GM23248 (cell line): ENCODE data around the gene ZNF679. TPM values are rescaled to one million over a fixed set of nuclear protein-coding genes. Genes with fewer than 3 reads are reported as not detected.
"Not testable (repeated sequence)": the region's sequence is repeated elsewhere in the genome, so short reads cannot be mapped to it uniquely, and the experiment has no call there.

Experiments
- DNase-seq: peaks from one replicate; pipeline ENCODE4 v3.0.0-alpha.2; 2015
- H2AFZ ChIP-seq: fragments of 200-600 bp; sonication (generic); 2 replicates; pipeline ENCODE4 v1.6.1; 2016; ENCODE audit warnings: antibody characterized with exemption
- H3F3A ChIP-seq: fragments of 200-600 bp; sonication (generic); 2 replicates; pipeline ENCODE4 v1.6.1; 2016; ENCODE audit warnings: mild to moderate bottlenecking, antibody characterized with exemption, mixed run types; ENCODE audit not compliant: insufficient read depth
- H3K27ac ChIP-seq: fragments of 200-600 bp; sonication (generic); 2 replicates; pipeline ENCODE4 v1.5.1; 2016; ENCODE audit warnings: mild to moderate bottlenecking
- H3K27me3 ChIP-seq: fragments of 200-600 bp; sonication (generic); replicated peaks from 2 replicates; pipeline ENCODE4 v1.6.1; 2016; ENCODE audit warnings: mild to moderate bottlenecking; ENCODE audit not compliant: insufficient read depth
- H3K36me3 ChIP-seq: fragments of 200-600 bp; sonication (generic); 2 replicates; pipeline ENCODE4 v1.6.1; 2016; ENCODE audit warnings: low read depth, mild to moderate bottlenecking
- H3K4me1 ChIP-seq: fragments of 200-600 bp; sonication (generic); 2 replicates; pipeline ENCODE4 v1.6.1; 2016; ENCODE audit warnings: mild to moderate bottlenecking; ENCODE audit not compliant: insufficient read depth
- H3K4me2 ChIP-seq: fragments of 200-600 bp; sonication (generic); one replicate; pipeline ENCODE4 v1.6.1; 2016; ENCODE audit warnings: mild to moderate bottlenecking; ENCODE audit not compliant: unreplicated experiment
- H3K4me3 ChIP-seq: fragments of 200-600 bp; sonication (generic); 2 replicates; pipeline ENCODE4 v1.5.1; 2016; ENCODE audit warnings: mild to moderate bottlenecking
- H3K79me2 ChIP-seq: fragments of 200-600 bp; sonication (generic); 2 replicates; pipeline ENCODE4 v1.6.1; 2016; ENCODE audit warnings: mild to moderate bottlenecking; ENCODE audit not compliant: insufficient read depth
- H3K9ac ChIP-seq: fragments of 200-600 bp; sonication (generic); 2 replicates; pipeline ENCODE4 v1.6.1; 2016; ENCODE audit warnings: mild to moderate bottlenecking
- H3K9me2 ChIP-seq: fragments of 200-600 bp; sonication (generic); 2 replicates; pipeline ENCODE4 v1.6.1; 2016; ENCODE audit warnings: mixed run types, mild to moderate bottlenecking, moderate library complexity; ENCODE audit not compliant: insufficient read depth
- H3K9me3 ChIP-seq: fragments of 200-600 bp; sonication (generic); one replicate; pipeline ENCODE4 v1.6.1; 2017; ENCODE audit warnings: low read depth
- H4K20me1 ChIP-seq: fragments of 200-600 bp; sonication (generic); 2 replicates; pipeline ENCODE4 v1.6.0; 2016; ENCODE audit not compliant: insufficient read depth
- EZH2 ChIP-seq: fragments of 200-600 bp; sonication (generic); IDR thresholded peaks from 2 replicates; pipeline ENCODE4 v1.6.1; 2018; ENCODE audit warnings: antibody characterized with exemption, mild to moderate bottlenecking; ENCODE audit not compliant: insufficient read depth, poor library complexity, severe bottlenecking
- EZH2phosphoT487 ChIP-seq: fragments of 200-600 bp; sonication (generic); IDR thresholded peaks from 2 replicates; pipeline ENCODE4 v1.6.1; 2018; ENCODE audit warnings: antibody characterized with exemption, moderate library complexity, mild to moderate bottlenecking, low read depth; ENCODE audit not compliant: insufficient read depth
- WGBS, 2 experiments: methylation state at CpG; one replicate each; pipeline ENCODE4 v1.1.6; 2015 to 2017; ENCODE audit warnings: low lambda C conversion rate in 2 of 2, low coverage in 1 of 2; ENCODE audit errors: missing lambda C conversion rate in 2 of 2; 5-methylcytosine and 5-hydroxymethylcytosine counted together
- in situ Hi-C: fragments of 300-500 bp; cut with MboI; formaldehyde crosslinking; loops from 2 replicates; pipeline ENCODE4 v1.15.0; 2020
- polyA plus RNA-seq: library from polyadenylated mRNA; unstranded; fragments of >200 nt; fragmentation: Nextera tagmentation; extraction: Ambion mirVana; gene quantifications from 2 replicates; pipeline ENCODE4 v1.2.1, GENCODE V29; 2016
- total RNA-seq: library from RNA; depleted of rRNA; stranded (reverse); fragments of >200 nt; shearing (Covaris generic); gene quantifications from 2 replicates; pipeline ENCODE4 v1.2.3, GENCODE V29; 2014; rRNA removed

Gene ZNF679
- total and polyA plus RNA-seq, 2 experiments from 2014 or later, result not detected

- H3K4me1 ChIP-seq, result peaks cover 8% of the 10 kb centered on the region; the same call in 1 of the 2 replicates
- TF ChIP-seq EZH2phosphoT487 (no peak), EZH2 (no peak)
- no peaks in the 10 kb centered on the region for H3K9me3 ChIP-seq
- DNase-seq, result peak; percentile 97
- peak within 1 kb of the TSS; percentile 89 for H2AFZ ChIP-seq
- H3K4me2 ChIP-seq, result peak within 1 kb of the TSS; percentile 91
- H3K79me2 ChIP-seq, result peaks cover 49% of the 10 kb centered on the region
- in situ Hi-C loops, result no loop called here
- H3K36me3 ChIP-seq, result no peaks in the 10 kb centered on the region
- H3K9ac ChIP-seq, result peak within 1 kb of the TSS; percentile 98
- WGBS, 2 experiments, result 1 to 2% methylated on average over 33 of the region's 33 CpGs
- H3K27ac ChIP-seq, result peak within 1 kb of the TSS; percentile 88
- H3K4me3 ChIP-seq, result peak within 1 kb of the TSS; percentile 85
- no peaks in the 10 kb centered on the region for H3K27me3 ChIP-seq
- H3K9me2 ChIP-seq, result no peaks in the 10 kb centered on the region; the same call in 1 of the 2 replicates
- H3F3A ChIP-seq, result no peaks in the 10 kb centered on the region
- no peaks in the 10 kb centered on the region for H4K20me1 ChIP-seq
Observed at GRCh38 chr7:64313740-64314491, 85.6 kb downstream of the ZNF679 start, which contains the start of gene ZNF736. TSS of gene ZNF736 (plus strand) at chr7:64313961. CDS start at chr7:64314151, 190 bp downstream.

DNA sequence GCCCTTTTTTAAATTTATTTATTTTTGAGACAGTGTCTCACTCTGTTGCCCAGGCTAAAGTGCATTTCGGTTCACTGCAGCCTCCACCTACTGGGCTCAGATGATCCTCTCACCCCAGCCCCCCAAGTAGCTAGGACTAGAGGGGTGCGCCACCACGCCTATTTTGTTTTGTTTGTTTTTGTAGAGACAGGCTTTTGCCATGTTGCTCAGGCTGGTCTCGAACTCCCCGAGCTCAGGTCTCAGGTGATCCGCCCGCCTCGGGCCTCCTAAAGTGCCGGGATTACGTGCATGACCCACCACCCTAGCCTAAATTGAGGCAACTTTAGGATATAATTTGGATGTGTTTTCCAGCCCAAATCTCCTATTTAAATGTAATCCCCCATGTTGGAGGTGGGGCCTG, 86.3 kb downstream of the ZNF679 start:
- Histone ChIP-seq H2AFZ (peak overlapping the region; percentile 89), H3K9me3 (no peaks in the 10 kb centered on the region), H3F3A (no peaks in the 10 kb centered on the region), H3K79me2 (peaks cover 52% of the 10 kb centered on the region), H4K20me1 (no peaks in the 10 kb centered on the region), H3K27ac (peak overlapping the region; percentile 88), H3K9me2 (no peaks in the 10 kb centered on the region; the same call in 1 of the 2 replicates), H3K4me3 (peak overlapping the region; percentile 85), H3K9ac (peak overlapping the region; percentile 98), H3K4me1 (peaks cover 8% of the 10 kb centered on the region; the same call in 1 of the 2 replicates), H3K36me3 (no peaks in the 10 kb centered on the region), H3K27me3 (no peaks in the 10 kb centered on the region), H3K4me2 (peak overlapping the region; percentile 91)
- no peak for TF ChIP-seq EZH2phosphoT487
- no peak for TF ChIP-seq EZH2
- DNase-seq, result no peak
- 18 to 31% methylated on average over 10 of the region's 10 CpGs for WGBS, 2 experiments
- in situ Hi-C loops, result no loop called here

DNA sequence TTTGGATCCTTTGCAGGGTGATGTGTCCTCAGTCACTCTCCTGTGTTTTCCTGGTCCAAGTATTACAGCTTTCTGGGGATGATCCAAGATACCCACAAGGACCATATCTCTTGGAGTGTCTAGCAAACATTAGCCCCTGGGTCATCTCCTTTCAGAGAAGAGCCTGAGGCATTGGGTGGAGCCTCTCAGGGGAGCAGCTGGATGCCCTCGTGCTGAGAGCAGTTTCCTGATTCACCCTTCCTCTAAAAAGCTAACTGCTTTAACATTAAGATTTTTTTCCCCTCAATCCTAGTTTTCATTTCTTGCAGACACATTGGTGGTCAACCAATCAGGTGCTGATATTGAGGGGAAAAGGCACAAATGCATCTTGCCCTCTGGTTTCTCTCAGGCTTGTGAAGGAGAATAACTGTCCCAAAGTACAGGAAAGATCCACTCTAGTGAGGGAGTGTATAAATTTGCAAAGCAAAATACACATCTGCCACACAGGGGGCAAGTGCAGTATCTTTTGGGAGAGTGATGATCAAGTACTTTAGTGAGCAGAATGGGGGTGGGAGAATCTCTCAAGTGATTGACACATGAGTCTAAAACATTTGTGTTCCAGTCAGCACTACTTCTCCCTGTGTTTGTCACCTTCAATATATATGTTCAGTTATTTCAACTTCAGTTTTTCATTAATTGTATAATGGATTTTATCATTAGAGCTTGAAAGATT, 87.9 kb downstream of the ZNF679 start:
- H3K9me3 ChIP-seq, H4K20me1 ChIP-seq, H3K36me3 ChIP-seq, H3K27ac ChIP-seq, H3K9ac ChIP-seq, H3K4me3 ChIP-seq, H3K9me2 ChIP-seq, in situ Hi-C loops, H2AFZ ChIP-seq, H3K27me3 ChIP-seq, DNase-seq, H3F3A ChIP-seq, H3K4me1 ChIP-seq: not testable (repeated sequence)
- 0 to 15% methylated on average over 1 of the region's 1 CpG for WGBS, 2 experiments
- H3K4me2 ChIP-seq, result peak overlapping the region; percentile 91
- H3K79me2 ChIP-seq, result peaks cover 68% of the 10 kb centered on the region

Other genes with a start within 250 kb of the ZNF679 start
- not detected in 2 replicates for gene ZNF722, start 229.6 kb upstream of the ZNF679 start, total RNA-seq
- not detected in 2 replicates for gene ZNF722, start 229.6 kb upstream of the ZNF679 start, polyA plus RNA-seq
- not detected in 2 replicates for gene ZNF727, start 183.0 kb upstream of the ZNF679 start, total RNA-seq
- not detected in 2 replicates for gene ZNF727, start 183.0 kb upstream of the ZNF679 start, polyA plus RNA-seq
- gene ZNF735, start 21.3 kb upstream of the ZNF679 start, total RNA-seq, result not detected in 2 replicates
- gene ZNF735, start 21.3 kb upstream of the ZNF679 start, polyA plus RNA-seq, result not detected in 2 replicates
- gene ZNF736, start 85.5 kb downstream of the ZNF679 start, total RNA-seq, result 3.2 and 4.9 TPM in 2 replicates
- 3.1 and 3.3 TPM in 2 replicates for gene ZNF736, start 85.5 kb downstream of the ZNF679 start, polyA plus RNA-seq